Measurements from ENCODE around the gene NOC4L.

GRCh38 chr12:132178801-132179401, 34.6 kb downstream of the NOC4L start:
- TF ChIP-seq, protein P1, sequence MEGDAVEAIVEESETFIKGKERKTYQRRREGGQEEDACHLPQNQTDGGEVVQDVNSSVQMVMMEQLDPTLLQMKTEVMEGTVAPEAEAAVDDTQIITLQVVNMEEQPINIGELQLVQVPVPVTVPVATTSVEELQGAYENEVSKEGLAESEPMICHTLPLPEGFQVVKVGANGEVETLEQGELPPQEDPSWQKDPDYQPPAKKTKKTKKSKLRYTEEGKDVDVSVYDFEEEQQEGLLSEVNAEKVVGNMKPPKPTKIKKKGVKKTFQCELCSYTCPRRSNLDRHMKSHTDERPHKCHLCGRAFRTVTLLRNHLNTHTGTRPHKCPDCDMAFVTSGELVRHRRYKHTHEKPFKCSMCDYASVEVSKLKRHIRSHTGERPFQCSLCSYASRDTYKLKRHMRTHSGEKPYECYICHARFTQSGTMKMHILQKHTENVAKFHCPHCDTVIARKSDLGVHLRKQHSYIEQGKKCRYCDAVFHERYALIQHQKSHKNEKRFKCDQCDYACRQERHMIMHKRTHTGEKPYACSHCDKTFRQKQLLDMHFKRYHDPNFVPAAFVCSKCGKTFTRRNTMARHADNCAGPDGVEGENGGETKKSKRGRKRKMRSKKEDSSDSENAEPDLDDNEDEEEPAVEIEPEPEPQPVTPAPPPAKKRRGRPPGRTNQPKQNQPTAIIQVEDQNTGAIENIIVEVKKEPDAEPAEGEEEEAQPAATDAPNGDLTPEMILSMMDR (IDR thresholded peaks at IDR 0.05): no peak
- TF ChIP-seq ZFX (IDR thresholded peaks at IDR 0.05; ENCODE audit: borderline replicate concordance): no peak
